Stomach (tissue), 4 donors: Measurements from ENCODE around the gene ELP1.

Experiments
- CTCF ChIP-seq, 7 experiments: fragments of 450-650 bp in 4 of 7; fragments of 200-600 bp in 3 of 7; sonication (generic) in 3 of 7; IDR thresholded peaks; one replicate each; pipeline ENCODE4 v1.5.1; 2016 to 2019; ENCODE audit warnings: antibody characterized with exemption in 7 of 7, control low read depth in 2 of 7, mild to moderate bottlenecking in 1 of 7
- POLR2A ChIP-seq, 4 donors: fragments of 450-650 bp; IDR thresholded peaks; one replicate each; pipeline ENCODE4 v1.6.1; 2016; ENCODE audit warnings: antibody characterized with exemption in 4 of 4, control low read depth in 2 of 4, mild to moderate bottlenecking in 1 of 4, moderate library complexity in 1 of 4

- TF ChIP-seq CTCF (IDR thresholded peaks at IDR 0.05) (no peak), POLR2A (IDR thresholded peaks at IDR 0.05) (no peak)
Measured at GRCh38 chr9:108852079-108852478, 81.8 kb downstream of the ELP1 start.
